Activated CD4-positive, CD25-positive, alpha-beta regulatory T cell treated with anti-CD3 and anti-CD28 coated beads, Interleukin-2, amount 50 U/mL, for 24 hours (primary cell): Measurements from ENCODE around the gene GPR108.
"Not testable (repeated sequence)": the region's sequence is repeated elsewhere in the genome, so short reads cannot be mapped to it uniquely, and the experiment has no call there.

Source experiments
- ATAC-seq, 2 donors: fragments of 150-1000 bp; cut with Tn5 transposase; one replicate each; pipeline ENCODE4 v1.10.0; 2021; ENCODE audit warnings: mild to moderate bottlenecking in 1 of 2, moderate library complexity in 1 of 2

GPR108 gene

GRCh38 chr19:6737284-6737872 lies at the start of gene GPR108:
Gene GPR108 (minus strand): TSS chr19:6737580. CDS start chr19:6737576, 4 bp downstream.
- peak; percentile 84 for ATAC-seq

GRCh38 chr19:6779206-6779605 lies 41.8 kb upstream of the GPR108 start:
- peak in 1 of 2 donors; percentile 56 for ATAC-seq

- no peak for ATAC-seq
Measured at GRCh38 chr19:6778386-6778785, 41.0 kb upstream of the GPR108 start.

- ATAC-seq = no peak
Measured at GRCh38 chr19:6777434-6777833, 40.1 kb upstream of the GPR108 start.

- ATAC-seq = no peak
Measured at GRCh38 chr19:6776999-6777398, 39.6 kb upstream of the GPR108 start.

GRCh38 chr19:6776045-6776444 lies 38.7 kb upstream of the GPR108 start:
- ATAC-seq = not testable (repeated sequence)

GRCh38 chr19:6774821-6775707 lies 37.7 kb upstream of the GPR108 start:
- no peak for ATAC-seq

- peak; percentile 35 to 41 for ATAC-seq
Measured at GRCh38 chr19:6773323-6773931, 36.0 kb upstream of the GPR108 start.

- ATAC-seq = no peak
Measured at GRCh38 chr19:6772866-6773322, 35.5 kb upstream of the GPR108 start.

GRCh38 chr19:6772028-6772865 lies 34.9 kb upstream of the GPR108 start, which contains the start of gene VAV1:
Gene VAV1 (plus strand): TSS chr19:6772708. CDS start chr19:6772808, 100 bp downstream.
- peak; percentile 55 to 62 for ATAC-seq

- ATAC-seq = not testable (repeated sequence)
Measured at GRCh38 chr19:6771648-6772027, 34.3 kb upstream of the GPR108 start.

- ATAC-seq = no peak
Measured at GRCh38 chr19:6769006-6769619, 31.7 kb upstream of the GPR108 start.

- no peak for ATAC-seq
Measured at GRCh38 chr19:6768236-6768785, 30.9 kb upstream of the GPR108 start.

- peak; percentile 69 to 73 for ATAC-seq
Measured at GRCh38 chr19:6767357-6768235, 30.2 kb upstream of the GPR108 start, which contains the start of gene SH2D3A. Gene SH2D3A (minus strand): TSS chr19:6767435. CDS start chr19:6763748, 3,687 bp downstream.

GRCh38 chr19:6767081-6767356 lies 29.6 kb upstream of the GPR108 start:
- peak; percentile 43 to 49 for ATAC-seq

GRCh38 chr19:6766357-6767080 lies 29.1 kb upstream of the GPR108 start:
- no peak for ATAC-seq

- ATAC-seq = no peak
Measured at GRCh38 chr19:6765738-6766356, 28.5 kb upstream of the GPR108 start.

GRCh38 chr19:6762253-6762797 lies 24.9 kb upstream of the GPR108 start:
- ATAC-seq = not testable (repeated sequence)

GRCh38 chr19:6761053-6761676 lies 23.8 kb upstream of the GPR108 start:
- peak in 1 of 2 donors; percentile 48 for ATAC-seq
